ENCODE measurements around the gene GSTA4. TPM values are rescaled to one million over a fixed set of nuclear protein-coding genes. Genes with fewer than 3 reads are reported as not detected.

The GSTA4 gene
- total RNA-seq, 2 experiments from 2014 or later: 23.5 to 28.9 TPM

DNA sequence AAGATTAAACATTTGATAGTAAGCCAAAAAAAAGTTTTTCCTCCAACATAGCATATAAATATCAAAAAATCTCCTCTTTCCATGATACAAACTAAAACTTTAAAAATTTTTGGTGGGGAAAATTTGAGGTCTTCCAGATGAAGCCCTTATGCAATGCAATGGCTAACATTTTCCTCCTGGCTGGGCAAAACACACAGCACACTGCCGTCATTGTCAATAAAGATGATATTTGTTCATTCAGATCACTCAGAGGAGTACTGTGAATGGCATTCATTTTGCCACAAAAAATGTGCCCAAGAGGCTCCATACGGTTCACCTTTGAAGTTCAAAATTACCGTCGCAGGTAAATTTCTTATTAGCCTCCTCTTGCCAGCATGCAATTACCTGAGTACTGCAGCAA, 36.2 kb upstream of the GSTA4 start:
- intact Hi-C loops (cut with DNase I, micrococcal nuclease): no loop called here
- ChIA-PET CTCF (interaction anchor here (1.1 kb wide), 1 partner anchor 11 kb away, joined by 3 read pairs; no protein-coding TSS in a partner anchor), POLR2A (no interaction called here)
- peaks cover 14% of the 10 kb centered on the region for H3K36me3 Mint-ChIP-seq (ENCODE audit: low read depth)
- H3K27ac Mint-ChIP-seq: no peak overlapping the region
- H3K9me3 Mint-ChIP-seq (ENCODE audit: low read depth): no peaks in the 10 kb centered on the region
- DNase-seq (no peak), ATAC-seq (no peak)
- no peak overlapping the region for H3K4me3 Mint-ChIP-seq
- no peaks in the 10 kb centered on the region for H3K27me3 Mint-ChIP-seq
- peaks cover 22% of the 10 kb centered on the region for H3K4me1 Mint-ChIP-seq

DNA sequence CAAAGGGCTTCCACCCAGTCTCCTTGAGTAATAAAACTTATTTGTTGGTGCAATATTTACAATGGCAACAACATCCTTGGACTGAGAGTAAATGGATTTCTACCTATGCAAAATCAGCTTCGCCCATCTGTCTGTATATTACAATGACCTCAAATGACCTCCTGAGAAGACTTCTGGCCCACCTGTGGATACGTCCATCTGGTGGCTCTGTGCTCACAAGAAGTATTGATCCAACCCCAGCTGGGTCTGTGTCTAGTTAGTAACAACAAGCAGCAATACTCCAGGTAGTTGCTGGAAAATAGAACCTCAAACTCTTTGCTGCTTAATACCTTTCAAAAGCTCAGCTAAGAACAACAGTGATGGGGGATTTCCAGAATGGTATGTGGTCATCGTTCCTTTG, 34.7 kb upstream of the GSTA4 start:
- H3K27me3 Mint-ChIP-seq: no peaks in the 10 kb centered on the region
- no peak overlapping the region for H3K4me3 Mint-ChIP-seq
- intact Hi-C loops (cut with DNase I, micrococcal nuclease): no loop called here
- no peak for ATAC-seq
- POLR2A ChIA-PET: no interaction called here
- no peaks in the 10 kb centered on the region for H3K9me3 Mint-ChIP-seq (ENCODE audit: low read depth)
- H3K36me3 Mint-ChIP-seq (ENCODE audit: low read depth): peaks cover 16% of the 10 kb centered on the region
- CTCF ChIA-PET: interaction anchor here (1.0 to 1.4 kb wide), 2 partner anchors 44 to 191 kb away, joined by 3 read pairs; no protein-coding TSS in a partner anchor
- DNase-seq: no peak
- peaks cover 22% of the 10 kb centered on the region for H3K4me1 Mint-ChIP-seq
- H3K27ac Mint-ChIP-seq: no peak overlapping the region

DNA sequence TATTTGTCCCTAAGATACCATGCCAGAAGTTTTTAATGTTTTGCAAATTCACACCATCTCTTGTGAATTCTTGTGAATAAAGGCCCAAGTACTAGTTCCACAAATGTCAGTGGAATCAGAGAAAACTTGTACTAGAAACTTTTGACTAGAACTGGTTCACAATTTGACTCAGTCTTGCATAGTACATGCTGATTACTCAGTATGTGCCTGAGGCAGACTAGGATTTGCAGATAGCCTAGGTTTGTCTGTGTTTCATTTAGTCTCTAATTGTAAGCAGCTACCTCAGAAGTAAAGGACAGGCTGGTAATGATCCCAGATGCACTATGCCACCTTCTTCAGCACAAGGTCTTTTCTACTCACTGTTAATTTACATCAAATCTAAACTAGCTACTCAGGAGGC, 34.2 kb upstream of the GSTA4 start:
- ATAC-seq: peak; percentile 85
- H3K27ac Mint-ChIP-seq: peak overlapping the region; percentile 43
- ChIA-PET CTCF (interaction anchor here (1.0 to 1.4 kb wide), 2 partner anchors 44 to 190 kb away, joined by 3 read pairs; no protein-coding TSS in a partner anchor), POLR2A (no interaction called here)
- H3K27me3 Mint-ChIP-seq: no peaks in the 10 kb centered on the region
- no peak for DNase-seq
- H3K9me3 Mint-ChIP-seq (ENCODE audit: low read depth): no peaks in the 10 kb centered on the region
- no peak overlapping the region for H3K4me3 Mint-ChIP-seq
- H3K4me1 Mint-ChIP-seq: peaks cover 22% of the 10 kb centered on the region
- H3K36me3 Mint-ChIP-seq (ENCODE audit: low read depth): peaks cover 12% of the 10 kb centered on the region
- intact Hi-C loops (cut with DNase I, micrococcal nuclease): no loop called here

DNA sequence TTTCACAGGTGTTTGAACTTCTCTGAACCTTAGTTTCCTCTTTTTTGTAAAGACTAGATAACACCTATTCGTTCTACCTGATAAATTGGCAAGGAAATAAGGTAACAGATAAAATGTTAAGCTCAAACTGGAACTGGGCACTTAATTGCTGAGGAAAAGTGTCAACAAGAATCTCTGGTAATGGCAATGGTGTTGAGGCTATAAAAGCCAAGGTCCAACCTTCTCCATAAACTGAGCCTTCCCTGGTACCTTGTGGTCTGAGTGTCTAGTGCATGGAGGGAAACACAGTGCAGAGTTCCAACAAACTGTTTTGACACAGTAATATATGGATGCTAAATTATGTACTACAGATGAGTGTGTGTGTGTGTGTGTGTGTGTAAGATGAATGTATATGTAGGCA, 33.4 kb upstream of the GSTA4 start:
- ATAC-seq (no peak), DNase-seq (no peak)
- CTCF ChIA-PET: no interaction called here
- Mint-ChIP-seq H3K9me3 (ENCODE audit: low read depth) (no peaks in the 10 kb centered on the region), H3K4me1 (peaks cover 22% of the 10 kb centered on the region), H3K27ac (no peak overlapping the region), H3K27me3 (no peaks in the 10 kb centered on the region), H3K4me3 (no peak overlapping the region), H3K36me3 (ENCODE audit: low read depth) (peaks cover 12% of the 10 kb centered on the region)
- intact Hi-C loops (cut with DNase I, micrococcal nuclease): no loop called here
- POLR2A ChIA-PET: no interaction called here

DNA sequence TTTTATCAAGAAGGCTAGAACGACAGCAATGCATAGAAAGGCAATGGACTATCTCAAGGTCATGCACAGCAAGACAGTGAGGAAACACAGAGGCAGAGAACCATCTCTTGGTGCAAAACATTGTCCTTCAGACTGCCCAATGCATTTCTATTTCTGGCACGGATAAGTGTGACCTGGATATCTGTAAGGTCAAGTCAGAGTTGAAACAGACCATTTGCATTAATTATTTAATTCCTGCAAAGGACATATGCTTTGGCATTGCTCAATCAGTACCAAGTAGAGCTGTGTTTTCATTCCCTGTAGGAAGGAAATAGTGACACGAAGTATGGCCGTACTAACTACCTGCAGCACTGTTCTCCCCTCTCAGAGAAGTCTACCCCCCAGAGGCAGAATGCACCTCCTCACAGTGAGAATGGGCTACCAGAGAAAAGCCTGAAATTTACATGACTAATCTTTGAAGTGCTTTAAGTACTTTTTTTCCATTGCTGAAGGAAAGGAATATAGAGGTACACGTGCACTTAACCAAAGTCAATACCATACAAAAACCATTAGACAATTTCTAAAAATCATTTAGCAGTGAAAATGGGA, 32.1 kb upstream of the GSTA4 start:
- H3K36me3 Mint-ChIP-seq (ENCODE audit: low read depth): peaks cover 12% of the 10 kb centered on the region
- POLR2A ChIA-PET: no interaction called here

DNA sequence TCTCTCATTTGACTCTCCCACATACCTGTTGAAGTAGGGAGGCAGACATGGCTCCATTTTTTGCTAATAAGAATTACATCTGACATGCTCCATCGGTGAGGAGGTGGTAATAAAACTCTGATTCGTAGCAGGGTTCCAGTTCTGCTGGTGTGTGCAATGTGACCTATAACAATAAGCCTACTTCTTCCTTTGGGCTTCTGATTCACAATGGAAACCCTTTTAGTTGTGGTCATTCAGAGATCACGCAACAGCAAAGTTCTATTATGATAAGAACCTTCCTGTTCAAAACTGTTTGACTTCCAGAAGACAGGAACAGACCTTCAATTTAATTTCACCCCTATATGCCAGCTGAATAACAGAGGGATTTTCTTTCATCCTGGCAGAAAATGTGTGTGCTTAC, 31.4 kb upstream of the GSTA4 start:
- CTCF ChIA-PET: no interaction called here
- no peaks in the 10 kb centered on the region for H3K9me3 Mint-ChIP-seq (ENCODE audit: low read depth)
- H3K4me1 Mint-ChIP-seq: peaks cover 22% of the 10 kb centered on the region
- no peak for DNase-seq
- no peak overlapping the region for H3K4me3 Mint-ChIP-seq
- H3K36me3 Mint-ChIP-seq (ENCODE audit: low read depth): peaks cover 12% of the 10 kb centered on the region
- POLR2A ChIA-PET: no interaction called here
- peak overlapping the region; percentile 63 for H3K27ac Mint-ChIP-seq
- peak; percentile 44 for ATAC-seq
- intact Hi-C loops (cut with DNase I, micrococcal nuclease): no loop called here
- no peaks in the 10 kb centered on the region for H3K27me3 Mint-ChIP-seq

More for the DNA sequence above, 32.1 kb upstream of the GSTA4 start:
- no peaks in the 10 kb centered on the region for H3K27me3 Mint-ChIP-seq
- no peak overlapping the region for H3K4me3 Mint-ChIP-seq
- H3K4me1 Mint-ChIP-seq: peaks cover 22% of the 10 kb centered on the region
- DNase-seq: no peak
- intact Hi-C loops (cut with DNase I, micrococcal nuclease): no loop called here
- H3K27ac Mint-ChIP-seq: no peak overlapping the region
- no peak for ATAC-seq
- CTCF ChIA-PET: no interaction called here
- H3K9me3 Mint-ChIP-seq (ENCODE audit: low read depth): no peaks in the 10 kb centered on the region

DNA sequence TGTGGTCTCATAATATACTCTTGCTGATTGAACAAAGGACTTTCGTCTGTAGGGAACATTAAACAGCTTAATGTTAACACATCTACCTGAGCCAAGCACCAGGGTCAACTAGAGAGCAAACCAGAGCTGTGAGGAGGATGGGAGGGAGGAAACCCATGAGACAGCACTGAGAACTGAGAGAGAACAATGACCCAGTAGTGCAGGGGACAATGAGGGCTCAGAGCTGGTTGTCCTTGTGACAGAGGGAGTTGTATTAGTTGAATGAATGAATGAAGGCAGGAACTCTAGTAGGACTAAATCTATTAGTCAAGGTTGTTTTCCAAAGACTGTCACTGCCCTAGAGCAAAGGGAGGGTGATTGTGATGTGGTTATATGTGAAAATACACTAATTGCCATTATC, 28.2 kb upstream of the GSTA4 start:
- H3K36me3 Mint-ChIP-seq (ENCODE audit: low read depth): peaks cover 11% of the 10 kb centered on the region
- H3K9me3 Mint-ChIP-seq (ENCODE audit: low read depth): no peaks in the 10 kb centered on the region
- H3K27me3 Mint-ChIP-seq: no peaks in the 10 kb centered on the region
- DNase-seq (no peak), ATAC-seq (no peak)
- H3K27ac Mint-ChIP-seq: no peak overlapping the region
- H3K4me1 Mint-ChIP-seq: peaks cover 19% of the 10 kb centered on the region
- H3K4me3 Mint-ChIP-seq: no peak overlapping the region
- ChIA-PET POLR2A (no interaction called here), CTCF (no interaction called here)
- intact Hi-C loops (cut with DNase I, micrococcal nuclease): no loop called here

DNA sequence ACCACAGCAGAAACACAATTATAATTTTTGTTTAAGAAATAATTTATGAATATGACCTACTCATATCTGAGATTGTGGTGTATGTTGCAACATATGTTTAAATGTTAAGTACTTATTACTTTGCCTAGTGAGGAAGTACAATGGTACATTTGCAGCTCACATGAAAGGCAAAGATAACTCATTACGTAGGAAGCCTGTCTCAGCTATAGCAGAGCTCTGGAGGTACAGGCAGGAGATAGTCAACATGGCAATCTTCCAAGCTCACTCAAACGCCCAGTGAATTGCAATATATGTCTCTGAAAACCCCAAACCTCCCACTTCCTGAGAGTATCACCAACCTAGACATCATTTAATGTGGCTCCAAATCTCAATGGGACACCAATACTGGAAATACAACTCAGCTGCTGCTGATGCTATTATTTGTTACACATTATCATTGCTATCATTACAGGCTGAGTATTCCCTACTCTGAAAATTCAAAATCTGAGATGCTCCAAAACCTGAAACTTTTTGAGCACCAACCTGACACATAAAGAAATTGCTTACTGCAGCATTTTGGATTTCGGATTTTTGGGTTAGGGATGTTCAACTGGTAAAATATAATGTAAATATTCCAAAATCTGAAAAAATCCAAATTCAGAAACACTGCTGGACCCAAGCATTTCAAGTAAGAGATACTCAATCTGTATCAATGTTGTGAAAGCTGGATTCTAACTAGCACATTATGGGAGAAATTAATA, 25.1 kb upstream of the GSTA4 start:
- intact Hi-C loops (cut with DNase I, micrococcal nuclease): no loop called here
- POLR2A ChIA-PET: no interaction called here
- CTCF ChIA-PET: interaction anchor here (0.6 kb wide), 1 partner anchor 228 kb away, joined by 3 read pairs; no protein-coding TSS in a partner anchor
- Mint-ChIP-seq H3K9me3 (ENCODE audit: low read depth) (no peaks in the 10 kb centered on the region), H3K36me3 (ENCODE audit: low read depth) (peaks cover 14% of the 10 kb centered on the region), H3K4me1 (peaks cover 7% of the 10 kb centered on the region), H3K4me3 (no peak overlapping the region), H3K27me3 (no peaks in the 10 kb centered on the region), H3K27ac (no peak overlapping the region)
- DNase-seq: no peak
- ATAC-seq: peak; percentile 61

DNA sequence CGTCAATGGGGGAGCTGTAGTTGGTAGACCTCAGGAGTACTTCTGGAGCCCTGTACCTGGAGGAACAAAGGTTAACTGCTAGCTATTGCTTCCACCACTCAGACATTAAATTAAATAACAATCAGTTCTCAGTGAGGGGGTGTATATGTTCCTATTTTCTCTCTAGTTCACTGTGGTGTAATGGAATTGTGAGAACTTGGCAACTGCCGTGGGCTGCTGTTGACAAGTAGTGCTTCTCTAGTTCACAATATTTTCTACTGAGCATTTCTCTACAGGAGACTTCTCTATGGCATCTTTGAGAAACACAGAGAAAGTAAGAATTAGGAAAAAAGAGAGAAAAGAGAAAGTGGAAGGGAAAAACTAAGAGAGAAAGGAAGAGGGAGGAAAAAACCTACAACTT, 23.4 kb upstream of the GSTA4 start:
- POLR2A ChIA-PET: interaction anchor here (0.7 kb wide), 1 partner anchor 422 kb away, joined by 3 read pairs; no protein-coding TSS in a partner anchor
- no peak for ATAC-seq
- Mint-ChIP-seq H3K9me3 (ENCODE audit: low read depth) (no peaks in the 10 kb centered on the region), H3K36me3 (ENCODE audit: low read depth) (peaks cover 15% of the 10 kb centered on the region), H3K4me3 (no peak overlapping the region), H3K27ac (no peak overlapping the region), H3K27me3 (no peaks in the 10 kb centered on the region), H3K4me1 (peaks cover 7% of the 10 kb centered on the region)
- intact Hi-C loops (cut with DNase I, micrococcal nuclease): no loop called here
- CTCF ChIA-PET: no interaction called here
- DNase-seq: no peak

DNA sequence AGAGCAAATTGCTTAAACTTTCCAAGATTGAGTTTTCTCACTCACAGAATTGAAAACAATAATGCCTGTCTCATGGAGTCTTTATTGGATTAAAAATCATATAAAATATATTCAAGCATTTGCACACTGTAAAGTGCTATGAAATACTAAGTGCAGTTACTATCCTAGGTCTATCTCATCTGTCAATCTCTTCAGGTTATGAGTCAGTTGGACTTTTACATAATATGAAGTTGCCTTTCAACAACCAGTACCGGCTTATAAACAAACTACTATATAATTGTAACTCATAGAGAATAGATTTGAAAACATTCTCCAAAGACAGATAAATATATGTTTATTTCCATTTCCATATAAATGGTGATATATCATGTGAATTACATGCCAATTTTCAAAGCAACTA, 20.4 kb upstream of the GSTA4 start:
- DNase-seq (no peak), ATAC-seq (no peak)
- Mint-ChIP-seq H3K9me3 (ENCODE audit: low read depth) (no peaks in the 10 kb centered on the region), H3K4me1 (peaks cover 3% of the 10 kb centered on the region), H3K4me3 (no peak overlapping the region), H3K36me3 (ENCODE audit: low read depth) (peaks cover 24% of the 10 kb centered on the region), H3K27ac (no peak overlapping the region), H3K27me3 (no peaks in the 10 kb centered on the region)
- ChIA-PET CTCF (no interaction called here), POLR2A (no interaction called here)
- intact Hi-C loops (cut with DNase I, micrococcal nuclease): no loop called here

DNA sequence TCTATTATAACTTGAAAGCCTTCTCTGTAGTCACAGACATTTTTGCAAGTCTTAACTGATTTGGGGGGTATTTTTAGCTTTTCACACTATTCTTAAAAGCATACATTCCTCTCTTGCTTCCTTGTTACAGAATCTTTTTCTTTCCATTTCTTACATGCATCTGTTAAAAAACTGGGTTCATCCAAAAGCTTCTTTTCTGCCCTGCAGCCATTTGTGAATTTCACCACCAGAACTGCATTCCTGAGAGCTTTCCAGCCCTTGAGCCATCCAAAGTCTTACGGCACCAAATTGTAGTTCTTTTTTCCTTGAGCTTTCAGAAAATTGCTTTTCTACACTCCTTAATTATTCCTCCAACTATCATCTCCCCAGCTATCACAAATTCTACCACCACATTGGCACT, 19.7 kb upstream of the GSTA4 start:
- H3K4me1 Mint-ChIP-seq: no peaks in the 10 kb centered on the region
- no peaks in the 10 kb centered on the region for H3K9me3 Mint-ChIP-seq (ENCODE audit: low read depth)
- H3K27me3 Mint-ChIP-seq: no peaks in the 10 kb centered on the region
- peaks cover 27% of the 10 kb centered on the region for H3K36me3 Mint-ChIP-seq (ENCODE audit: low read depth)
- POLR2A ChIA-PET: no interaction called here
- no peak overlapping the region for H3K27ac Mint-ChIP-seq
- CTCF ChIA-PET: interaction anchor here (0.7 kb wide), 1 partner anchor 419 kb away, joined by 3 read pairs; no protein-coding TSS in a partner anchor
- no peak for DNase-seq
- no peak overlapping the region for H3K4me3 Mint-ChIP-seq
- intact Hi-C loops (cut with DNase I, micrococcal nuclease): no loop called here
- no peak for ATAC-seq

DNA sequence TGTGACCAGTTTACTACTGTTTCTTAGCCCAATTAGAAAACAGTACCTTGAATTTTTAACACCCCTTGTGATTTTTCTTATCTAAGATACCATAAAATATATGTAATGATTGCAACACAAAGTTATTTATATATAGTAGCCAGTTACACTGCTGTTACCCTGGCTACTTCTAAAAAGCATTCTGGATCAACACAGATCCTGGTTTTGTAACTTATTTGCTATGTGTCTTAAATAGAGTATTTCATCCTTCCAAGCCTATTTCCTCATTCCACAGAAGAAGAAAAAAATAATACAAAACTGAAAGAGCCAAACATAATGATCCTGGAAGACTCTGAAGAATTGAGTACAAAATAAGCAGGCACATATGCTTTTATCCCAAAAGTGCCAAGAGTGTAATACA, 19.0 kb upstream of the GSTA4 start:
- Mint-ChIP-seq H3K9me3 (ENCODE audit: low read depth) (no peaks in the 10 kb centered on the region), H3K36me3 (ENCODE audit: low read depth) (peaks cover 27% of the 10 kb centered on the region), H3K4me1 (no peaks in the 10 kb centered on the region), H3K27ac (no peak overlapping the region), H3K4me3 (no peak overlapping the region), H3K27me3 (no peaks in the 10 kb centered on the region)
- intact Hi-C loops (cut with DNase I, micrococcal nuclease): no loop called here
- ATAC-seq (no peak), DNase-seq (no peak)
- ChIA-PET POLR2A (no interaction called here), CTCF (no interaction called here)
